Activated B cell treated with CpG ODN at 0.5 μM for 24 hours (primary cell): ENCODE measurements around the gene TBC1D8. TPM values are rescaled to one million over a fixed set of nuclear protein-coding genes. Genes with fewer than 3 reads are reported as not detected.

Source experiments
- ATAC-seq: fragments of 200-7000 bp; cut with Tn5 transposase; one replicate; pipeline ENCODE4 v1.10.0; 2021; ENCODE audit warnings: low read depth, mild to moderate bottlenecking, moderate library complexity
- CTCF ChIA-PET: fragments of 350-600 bp; sonication (Branson Sonifier 250); formaldehyde crosslinking; loops from one replicate; lab custom pipeline; 2021; ENCODE audit warnings: antibody characterized with exemption; lab: Charles Lee
- POLR2A ChIA-PET: fragments of 350-600 bp; sonication (Branson Sonifier 250); formaldehyde crosslinking; loops from one replicate; lab custom pipeline; 2021; ENCODE audit warnings: antibody characterized with exemption; lab: Charles Lee
- DNase-seq: peaks from one replicate; pipeline ENCODE4 v3.0.0; 2022
- H3K27ac Mint-ChIP-seq: one replicate; pipeline ENCODE4 v1.8.0; 2020; ENCODE audit warnings: mixed read lengths
- H3K27me3 Mint-ChIP-seq: one replicate; pipeline ENCODE4 v1.8.0; 2021; ENCODE audit warnings: mixed read lengths
- H3K36me3 Mint-ChIP-seq: one replicate; pipeline ENCODE4 v1.8.0; 2021; ENCODE audit warnings: low read depth, mixed read lengths
- H3K4me1 Mint-ChIP-seq: one replicate; pipeline ENCODE4 v1.8.0; 2021; ENCODE audit warnings: mixed read lengths
- H3K4me3 Mint-ChIP-seq: one replicate; pipeline ENCODE4 v1.8.0; 2020; ENCODE audit warnings: mild to moderate bottlenecking, mixed read lengths
- H3K9me3 Mint-ChIP-seq: one replicate; pipeline ENCODE4 v1.8.0; 2020; ENCODE audit warnings: mixed read lengths
- intact Hi-C: fragments of 100-400 bp; cut with micrococcal nuclease; formaldehyde crosslinking; loops from one replicate; pipeline ENCODE4 v1.15.1; 2024
- total RNA-seq: library from RNA; stranded (reverse); gene quantifications from 2 replicates; pipeline ENCODE4 v1.2.3, GENCODE V29; 2022
- TF ChIP-seq, protein P1 (sequence below): fragments of 200-600 bp; IDR thresholded peaks from one replicate; pipeline ENCODE4 v1.8.0; 2022; ENCODE audit warnings: antibody characterized with exemption, mild to moderate bottlenecking

TBC1D8 gene
- total RNA-seq, 1 donor from 2014 or later: 4.7 TPM

GRCh38 chr2:100977511-100977910 is 173.7 kb downstream of the TBC1D8 start:
- H3K36me3 Mint-ChIP-seq: no peaks in the 10 kb centered on the region
- intact Hi-C loops: no loop called here
- no peak for ATAC-seq
- DNase-seq: no peak
- POLR2A ChIA-PET: interaction anchor here (1.5 kb wide), 1 partner anchor 25 kb away, joined by 5 read pairs; the partner anchor contains the start of gene RPL31
- no peak overlapping the region for H3K27ac Mint-ChIP-seq
- no peak overlapping the region for H3K4me3 Mint-ChIP-seq
- TF ChIP-seq, protein P1, sequence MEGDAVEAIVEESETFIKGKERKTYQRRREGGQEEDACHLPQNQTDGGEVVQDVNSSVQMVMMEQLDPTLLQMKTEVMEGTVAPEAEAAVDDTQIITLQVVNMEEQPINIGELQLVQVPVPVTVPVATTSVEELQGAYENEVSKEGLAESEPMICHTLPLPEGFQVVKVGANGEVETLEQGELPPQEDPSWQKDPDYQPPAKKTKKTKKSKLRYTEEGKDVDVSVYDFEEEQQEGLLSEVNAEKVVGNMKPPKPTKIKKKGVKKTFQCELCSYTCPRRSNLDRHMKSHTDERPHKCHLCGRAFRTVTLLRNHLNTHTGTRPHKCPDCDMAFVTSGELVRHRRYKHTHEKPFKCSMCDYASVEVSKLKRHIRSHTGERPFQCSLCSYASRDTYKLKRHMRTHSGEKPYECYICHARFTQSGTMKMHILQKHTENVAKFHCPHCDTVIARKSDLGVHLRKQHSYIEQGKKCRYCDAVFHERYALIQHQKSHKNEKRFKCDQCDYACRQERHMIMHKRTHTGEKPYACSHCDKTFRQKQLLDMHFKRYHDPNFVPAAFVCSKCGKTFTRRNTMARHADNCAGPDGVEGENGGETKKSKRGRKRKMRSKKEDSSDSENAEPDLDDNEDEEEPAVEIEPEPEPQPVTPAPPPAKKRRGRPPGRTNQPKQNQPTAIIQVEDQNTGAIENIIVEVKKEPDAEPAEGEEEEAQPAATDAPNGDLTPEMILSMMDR: no peak
- CTCF ChIA-PET: no interaction called here
- H3K27me3 Mint-ChIP-seq: peaks cover 10% of the 10 kb centered on the region
- H3K9me3 Mint-ChIP-seq: no peaks in the 10 kb centered on the region
- H3K4me1 Mint-ChIP-seq: peaks cover 26% of the 10 kb centered on the region

GRCh38 chr2:100976645-100977391 is 174.4 kb downstream of the TBC1D8 start:
- Mint-ChIP-seq H3K36me3 (no peaks in the 10 kb centered on the region), H3K9me3 (no peaks in the 10 kb centered on the region), H3K4me3 (peak overlapping the region; percentile 12), H3K27me3 (peaks cover 7% of the 10 kb centered on the region), H3K4me1 (peaks cover 26% of the 10 kb centered on the region), H3K27ac (no peak overlapping the region)
- DNase-seq (no peak), ATAC-seq (peak; percentile 93)
- TF ChIP-seq, protein P1: no peak
- ChIA-PET POLR2A (interaction anchor here (1.5 kb wide), 1 partner anchor 25 kb away, joined by 5 read pairs; the partner anchor contains the start of gene RPL31), CTCF (interaction anchor here (1.0 kb wide), 1 partner anchor 371 kb away, joined by 3 read pairs; no protein-coding TSS in a partner anchor)
- intact Hi-C loops: no loop called here

DNA sequence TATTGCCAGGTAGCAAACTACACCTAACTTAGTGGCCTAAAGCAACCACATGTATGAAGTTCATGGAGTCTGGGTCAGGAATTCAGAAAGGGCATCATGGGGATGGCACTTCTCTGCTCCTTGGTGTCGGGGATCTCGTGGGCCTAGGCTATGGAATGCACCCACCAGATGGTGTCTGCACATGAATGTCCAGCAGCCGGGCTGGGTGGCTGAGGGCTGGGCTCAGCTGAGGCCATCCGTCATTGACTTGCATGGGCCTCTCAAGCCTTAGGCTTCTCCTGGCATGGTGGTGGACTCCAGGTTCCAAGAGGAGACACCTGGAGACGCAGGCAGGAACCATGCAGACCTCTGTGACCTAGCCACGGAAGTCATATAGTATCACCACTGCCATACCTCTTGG is 175.1 kb downstream of the TBC1D8 start:
- Mint-ChIP-seq H3K36me3 (no peaks in the 10 kb centered on the region), H3K9me3 (no peaks in the 10 kb centered on the region), H3K27ac (no peak overlapping the region), H3K4me1 (peaks cover 26% of the 10 kb centered on the region), H3K27me3 (peaks cover 10% of the 10 kb centered on the region), H3K4me3 (no peak overlapping the region)
- ATAC-seq: no peak
- intact Hi-C loops: no loop called here
- TF ChIP-seq, protein P1: no peak
- ChIA-PET CTCF (interaction anchor here (1.0 kb wide), 1 partner anchor 370 kb away, joined by 3 read pairs; no protein-coding TSS in a partner anchor), POLR2A (no interaction called here)
- no peak for DNase-seq

- ChIA-PET CTCF (no interaction called here), POLR2A (no interaction called here)
- TF ChIP-seq, protein P1: no peak
- Mint-ChIP-seq H3K36me3 (no peaks in the 10 kb centered on the region), H3K4me3 (no peak overlapping the region), H3K9me3 (no peaks in the 10 kb centered on the region), H3K27ac (no peak overlapping the region), H3K4me1 (peaks cover 26% of the 10 kb centered on the region), H3K27me3 (peaks cover 10% of the 10 kb centered on the region)
- intact Hi-C loops: no loop called here
- ATAC-seq: no peak
- DNase-seq: no peak
Measured at GRCh38 chr2:100975521-100975785, 175.7 kb downstream of the TBC1D8 start.

- CTCF ChIA-PET: no interaction called here
Measured at GRCh38 chr2:100974712-100975520, 176.3 kb downstream of the TBC1D8 start.

More at GRCh38 chr2:100974712-100975520, 176.3 kb downstream of the TBC1D8 start:
- Mint-ChIP-seq H3K27me3 (peaks cover 10% of the 10 kb centered on the region), H3K9me3 (no peaks in the 10 kb centered on the region), H3K27ac (no peak overlapping the region), H3K4me1 (peaks cover 26% of the 10 kb centered on the region), H3K36me3 (no peaks in the 10 kb centered on the region), H3K4me3 (no peak overlapping the region)
- TF ChIP-seq, protein P1: no peak
- POLR2A ChIA-PET: no interaction called here
- ATAC-seq: no peak
- intact Hi-C loops: no loop called here
- DNase-seq: no peak
